HUES48 (cell line): Measurements from ENCODE around the gene PAPSS2.
A peak's percentile ranks its signal among the peaks of the same experiment; 100 is the strongest.

Experiments used
- H3K27ac ChIP-seq: one replicate; pipeline ENCODE4 v1.7.0; 2013; ENCODE audit warnings: low read depth, low read length, inconsistent platforms
- H3K27me3 ChIP-seq: 2 replicates; pipeline ENCODE4 v1.6.1; 2013; ENCODE audit warnings: mild to moderate bottlenecking, low read length; ENCODE audit not compliant: control insufficient read depth, insufficient read depth
- H3K36me3 ChIP-seq: 2 replicates; pipeline ENCODE4 v1.6.1; 2013; ENCODE audit warnings: low read length; ENCODE audit not compliant: control insufficient read depth, insufficient read depth
- H3K4me1 ChIP-seq: 2 replicates; pipeline ENCODE4 v1.6.1; 2013; ENCODE audit warnings: mild to moderate bottlenecking, low read length; ENCODE audit not compliant: control insufficient read depth, insufficient read depth
- H3K4me3 ChIP-seq: 2 replicates; pipeline ENCODE4 v1.5.1; 2013; ENCODE audit warnings: mild to moderate bottlenecking, low read depth, low read length
- H3K9ac ChIP-seq: 2 replicates; pipeline ENCODE4 v1.6.1; 2013; ENCODE audit warnings: mild to moderate bottlenecking, low read depth, low read length, moderate library complexity
- H3K9me3 ChIP-seq: 2 replicates; pipeline ENCODE4 v1.6.1; 2013; ENCODE audit warnings: low read length; ENCODE audit not compliant: control insufficient read depth, insufficient read depth

PAPSS2 gene

GRCh38 chr10:87623191-87623590, 36.5 kb upstream of the PAPSS2 start:
- no peaks in the 10 kb centered on the region for H3K27me3 ChIP-seq
- peaks cover 58% of the 10 kb centered on the region for H3K4me1 ChIP-seq
- H3K4me3 ChIP-seq, result no peak overlapping the region
- no peaks in the 10 kb centered on the region for H3K9me3 ChIP-seq
- H3K9ac ChIP-seq, result no peak overlapping the region
- no peak overlapping the region for H3K27ac ChIP-seq
- no peaks in the 10 kb centered on the region for H3K36me3 ChIP-seq

- Histone ChIP-seq H3K36me3 (no peaks in the 10 kb centered on the region), H3K27me3 (no peaks in the 10 kb centered on the region), H3K9ac (peak overlapping the region; percentile 17; the same call in 1 of the 2 replicates), H3K27ac (peak overlapping the region; percentile 91), H3K9me3 (no peaks in the 10 kb centered on the region), H3K4me3 (peak overlapping the region; percentile 46), H3K4me1 (peaks cover 55% of the 10 kb centered on the region)
Observed at GRCh38 chr10:87625661-87626060, 34.0 kb upstream of the PAPSS2 start.

- H3K27me3 ChIP-seq, result no peaks in the 10 kb centered on the region
- H3K9me3 ChIP-seq, result no peaks in the 10 kb centered on the region
- H3K9ac ChIP-seq, result peak overlapping the region; percentile 2; the same call in 1 of the 2 replicates
- no peaks in the 10 kb centered on the region for H3K36me3 ChIP-seq
- H3K4me1 ChIP-seq, result peaks cover 49% of the 10 kb centered on the region
- peak overlapping the region; percentile 91 for H3K27ac ChIP-seq
- no peak overlapping the region for H3K4me3 ChIP-seq
Observed at GRCh38 chr10:87626422-87626892, 33.2 kb upstream of the PAPSS2 start.

GRCh38 chr10:87630171-87630570, 29.5 kb upstream of the PAPSS2 start:
- peaks cover 29% of the 10 kb centered on the region for H3K4me1 ChIP-seq
- H3K27me3 ChIP-seq, result no peaks in the 10 kb centered on the region

GRCh38 chr10:87632454-87632853, 27.2 kb upstream of the PAPSS2 start:
- H3K9me3 ChIP-seq, result peaks cover 7% of the 10 kb centered on the region; the same call in 1 of the 2 replicates
- no peaks in the 10 kb centered on the region for H3K27me3 ChIP-seq
- H3K9ac ChIP-seq, result no peak overlapping the region
- H3K36me3 ChIP-seq, result no peaks in the 10 kb centered on the region
- H3K4me1 ChIP-seq, result peaks cover 11% of the 10 kb centered on the region
- H3K4me3 ChIP-seq, result no peak overlapping the region
- no peak overlapping the region for H3K27ac ChIP-seq

More at GRCh38 chr10:87630171-87630570, 29.5 kb upstream of the PAPSS2 start:
- no peak overlapping the region for H3K27ac ChIP-seq
- H3K9me3 ChIP-seq, result peaks cover 7% of the 10 kb centered on the region; the same call in 1 of the 2 replicates
- H3K36me3 ChIP-seq, result no peaks in the 10 kb centered on the region
- no peak overlapping the region for H3K4me3 ChIP-seq
- no peak overlapping the region for H3K9ac ChIP-seq

- H3K4me1 ChIP-seq, result peaks cover 4% of the 10 kb centered on the region
- H3K27ac ChIP-seq, result no peak overlapping the region
- peaks cover 7% of the 10 kb centered on the region; the same call in 1 of the 2 replicates for H3K9me3 ChIP-seq
- no peak overlapping the region for H3K9ac ChIP-seq
- H3K4me3 ChIP-seq, result no peak overlapping the region
- no peaks in the 10 kb centered on the region for H3K27me3 ChIP-seq
- no peaks in the 10 kb centered on the region for H3K36me3 ChIP-seq
Observed at GRCh38 chr10:87634311-87634710, 25.4 kb upstream of the PAPSS2 start.

- Histone ChIP-seq H3K4me3 (no peak overlapping the region), H3K27me3 (no peaks in the 10 kb centered on the region), H3K27ac (no peak overlapping the region)
Observed at GRCh38 chr10:87635498-87636312, 24.0 kb upstream of the PAPSS2 start.

GRCh38 chr10:87636313-87636915, 23.3 kb upstream of the PAPSS2 start:
- Histone ChIP-seq H3K4me1 (peaks cover 8% of the 10 kb centered on the region), H3K4me3 (no peak overlapping the region), H3K27ac (no peak overlapping the region)

More at GRCh38 chr10:87635498-87636312, 24.0 kb upstream of the PAPSS2 start:
- H3K4me1 ChIP-seq, result peaks cover 8% of the 10 kb centered on the region
- H3K36me3 ChIP-seq, result no peaks in the 10 kb centered on the region
- H3K9ac ChIP-seq, result no peak overlapping the region
- peaks cover 7% of the 10 kb centered on the region; the same call in 1 of the 2 replicates for H3K9me3 ChIP-seq

GRCh38 chr10:87639493-87639892, 20.2 kb upstream of the PAPSS2 start:
- H3K4me3 ChIP-seq, result no peak overlapping the region
- peaks cover 8% of the 10 kb centered on the region for H3K4me1 ChIP-seq
- no peaks in the 10 kb centered on the region for H3K36me3 ChIP-seq
- no peak overlapping the region for H3K9ac ChIP-seq
- H3K27ac ChIP-seq, result peak overlapping the region; percentile 46
- H3K27me3 ChIP-seq, result no peaks in the 10 kb centered on the region
- no peaks in the 10 kb centered on the region for H3K9me3 ChIP-seq

More at GRCh38 chr10:87636313-87636915, 23.3 kb upstream of the PAPSS2 start:
- no peaks in the 10 kb centered on the region for H3K36me3 ChIP-seq
- no peaks in the 10 kb centered on the region for H3K27me3 ChIP-seq
- no peak overlapping the region for H3K9ac ChIP-seq
- peaks cover 7% of the 10 kb centered on the region; the same call in 1 of the 2 replicates for H3K9me3 ChIP-seq

- Histone ChIP-seq H3K9ac (no peak overlapping the region), H3K27me3 (no peaks in the 10 kb centered on the region), H3K4me3 (no peak overlapping the region), H3K9me3 (no peaks in the 10 kb centered on the region), H3K4me1 (peaks cover 8% of the 10 kb centered on the region), H3K27ac (peak overlapping the region; percentile 10), H3K36me3 (no peaks in the 10 kb centered on the region)
Observed at GRCh38 chr10:87640043-87640442, 19.6 kb upstream of the PAPSS2 start.

- H3K9ac ChIP-seq, result no peak overlapping the region
- peaks cover 8% of the 10 kb centered on the region for H3K4me1 ChIP-seq
- H3K9me3 ChIP-seq, result no peaks in the 10 kb centered on the region
- no peaks in the 10 kb centered on the region for H3K27me3 ChIP-seq
- H3K4me3 ChIP-seq, result no peak overlapping the region
- no peak overlapping the region for H3K27ac ChIP-seq
- H3K36me3 ChIP-seq, result no peaks in the 10 kb centered on the region
Observed at GRCh38 chr10:87642486-87642885, 17.2 kb upstream of the PAPSS2 start.
